ENCODE results near the gene SLC13A4. TPM values are rescaled to one million over a fixed set of nuclear protein-coding genes. Genes with fewer than 3 reads are reported as not detected.
"Not testable (repeated sequence)": the region's sequence is repeated elsewhere in the genome, so short reads cannot be mapped to it uniquely, and the experiment has no call there.

SLC13A4 gene
- total and polyA plus RNA-seq, 2 donors, result 0.03 TPM; not detected in 1

- Histone ChIP-seq H3K27ac (ENCODE audit: low read depth) (no peak overlapping the region), H3K4me3 (ENCODE audit: low read depth, low read length) (no peak overlapping the region), H3K36me3 (ENCODE audit: insufficient read depth) (no peaks in the 10 kb centered on the region), H3K4me1 (ENCODE audit: insufficient read depth) (no peaks in the 10 kb centered on the region)
- DNase-seq (ENCODE audit: extremely low spot score), result no peak
- 89% methylated on average over 3 of the region's 3 CpGs for WGBS
Observed at GRCh38 chr7:135709508-135709907, 18.5 kb downstream of the SLC13A4 start.

- 87% methylated on average over 14 of the region's 14 CpGs for WGBS
- H3K4me3 ChIP-seq (ENCODE audit: low read depth, low read length), result no peak overlapping the region
Observed at GRCh38 chr7:135708041-135708440, 19.9 kb downstream of the SLC13A4 start.

GRCh38 chr7:135707570-135707966, 20.4 kb downstream of the SLC13A4 start:
- Histone ChIP-seq H3K36me3 (ENCODE audit: insufficient read depth) (no peaks in the 10 kb centered on the region), H3K4me3 (ENCODE audit: low read depth, low read length) (no peak overlapping the region), H3K4me1 (ENCODE audit: insufficient read depth) (no peaks in the 10 kb centered on the region), H3K27ac (ENCODE audit: low read depth) (no peak overlapping the region)
- no peak for DNase-seq (ENCODE audit: extremely low spot score)
- WGBS, result 80% methylated on average over 5 of the region's 5 CpGs

More at GRCh38 chr7:135708041-135708440, 19.9 kb downstream of the SLC13A4 start:
- DNase-seq (ENCODE audit: extremely low spot score), result no peak
- Histone ChIP-seq H3K27ac (ENCODE audit: low read depth) (no peak overlapping the region), H3K36me3 (ENCODE audit: insufficient read depth) (no peaks in the 10 kb centered on the region), H3K4me1 (ENCODE audit: insufficient read depth) (no peaks in the 10 kb centered on the region)

GRCh38 chr7:135706858-135707569, 21.0 kb downstream of the SLC13A4 start:
- WGBS, result 68% methylated on average over 7 of the region's 7 CpGs

GRCh38 chr7:135706038-135706742, 21.8 kb downstream of the SLC13A4 start:
- H3K27ac ChIP-seq (ENCODE audit: low read depth), result no peak overlapping the region
- H3K4me1 ChIP-seq (ENCODE audit: insufficient read depth), result no peaks in the 10 kb centered on the region
- DNase-seq (ENCODE audit: extremely low spot score), result no peak
- WGBS, result 88% methylated on average over 20 of the region's 20 CpGs
- no peak overlapping the region for H3K4me3 ChIP-seq (ENCODE audit: low read depth, low read length)
- H3K36me3 ChIP-seq (ENCODE audit: insufficient read depth), result no peaks in the 10 kb centered on the region

More at GRCh38 chr7:135706858-135707569, 21.0 kb downstream of the SLC13A4 start:
- peak; percentile 54 for DNase-seq (ENCODE audit: extremely low spot score)
- Histone ChIP-seq H3K27ac (ENCODE audit: low read depth) (no peak overlapping the region), H3K4me1 (ENCODE audit: insufficient read depth) (no peaks in the 10 kb centered on the region), H3K36me3 (ENCODE audit: insufficient read depth) (no peaks in the 10 kb centered on the region), H3K4me3 (ENCODE audit: low read depth, low read length) (no peak overlapping the region)

GRCh38 chr7:135704698-135705097, 23.3 kb downstream of the SLC13A4 start:
- Histone ChIP-seq H3K4me3 (ENCODE audit: low read depth, low read length) (no peak overlapping the region), H3K27ac (ENCODE audit: low read depth) (no peak overlapping the region), H3K36me3 (ENCODE audit: insufficient read depth) (no peaks in the 10 kb centered on the region), H3K4me1 (ENCODE audit: insufficient read depth) (no peaks in the 10 kb centered on the region)
- 74% methylated on average over 5 of the region's 5 CpGs for WGBS
- DNase-seq (ENCODE audit: extremely low spot score), result no peak

GRCh38 chr7:135704074-135704473, 23.9 kb downstream of the SLC13A4 start:
- Histone ChIP-seq H3K27ac (ENCODE audit: low read depth) (no peak overlapping the region), H3K4me3 (ENCODE audit: low read depth, low read length) (no peak overlapping the region), H3K4me1 (ENCODE audit: insufficient read depth) (no peaks in the 10 kb centered on the region), H3K36me3 (ENCODE audit: insufficient read depth) (no peaks in the 10 kb centered on the region)
- WGBS, result 63% methylated on average over 2 of the region's 2 CpGs
- DNase-seq (ENCODE audit: extremely low spot score), result no peak

GRCh38 chr7:135697276-135698049, 30.5 kb downstream of the SLC13A4 start:
- no peak overlapping the region for H3K27ac ChIP-seq (ENCODE audit: low read depth)
- no peak for DNase-seq (ENCODE audit: extremely low spot score)
- 47% methylated on average over 8 of the region's 8 CpGs for WGBS
- H3K36me3 ChIP-seq (ENCODE audit: insufficient read depth), result peaks cover 1% of the 10 kb centered on the region
- H3K4me1 ChIP-seq (ENCODE audit: insufficient read depth), result no peaks in the 10 kb centered on the region
- no peak overlapping the region for H3K4me3 ChIP-seq (ENCODE audit: low read depth, low read length)

GRCh38 chr7:135693558-135693957, 34.4 kb downstream of the SLC13A4 start:
- Histone ChIP-seq H3K27ac (ENCODE audit: low read depth) (no peak overlapping the region), H3K36me3 (ENCODE audit: insufficient read depth) (peaks cover 2% of the 10 kb centered on the region), H3K4me1 (ENCODE audit: insufficient read depth) (no peaks in the 10 kb centered on the region), H3K4me3 (ENCODE audit: low read depth, low read length) (no peak overlapping the region)
- 87% methylated on average over 4 of the region's 4 CpGs for WGBS
- no peak for DNase-seq (ENCODE audit: extremely low spot score)

- not testable (repeated sequence) for H3K4me3 ChIP-seq (ENCODE audit: low read depth, low read length); DNase-seq (ENCODE audit: extremely low spot score); H3K27ac ChIP-seq (ENCODE audit: low read depth); H3K36me3 ChIP-seq (ENCODE audit: insufficient read depth); H3K4me1 ChIP-seq (ENCODE audit: insufficient read depth)
- whole genome bisulfite sequencing, result 95% methylated on average over 7 of the region's 7 CpGs
Observed at GRCh38 chr7:135692606-135693005, 35.4 kb downstream of the SLC13A4 start.

GRCh38 chr7:135692055-135692454, 35.9 kb downstream of the SLC13A4 start:
- no peaks in the 10 kb centered on the region for H3K4me1 ChIP-seq (ENCODE audit: insufficient read depth)
- no peak for DNase-seq (ENCODE audit: extremely low spot score)
- no peak overlapping the region for H3K4me3 ChIP-seq (ENCODE audit: low read depth, low read length)
- 85% methylated on average over 3 of the region's 3 CpGs for WGBS
- peaks cover 2% of the 10 kb centered on the region for H3K36me3 ChIP-seq (ENCODE audit: insufficient read depth)
- no peak overlapping the region for H3K27ac ChIP-seq (ENCODE audit: low read depth)

GRCh38 chr7:135690566-135690965, 37.4 kb downstream of the SLC13A4 start:
- Histone ChIP-seq H3K4me1 (ENCODE audit: insufficient read depth) (no peaks in the 10 kb centered on the region), H3K27ac (ENCODE audit: low read depth) (no peak overlapping the region), H3K4me3 (ENCODE audit: low read depth, low read length) (no peak overlapping the region), H3K36me3 (ENCODE audit: insufficient read depth) (peaks cover 2% of the 10 kb centered on the region)
- DNase-seq (ENCODE audit: extremely low spot score), result no peak
- 95% methylated on average over 3 of the region's 3 CpGs for WGBS

GRCh38 chr7:135687466-135687865, 40.5 kb downstream of the SLC13A4 start:
- Histone ChIP-seq H3K36me3 (ENCODE audit: insufficient read depth) (peaks cover under 1% of the 10 kb centered on the region), H3K27ac (ENCODE audit: low read depth) (no peak overlapping the region), H3K4me1 (ENCODE audit: insufficient read depth) (no peaks in the 10 kb centered on the region), H3K4me3 (ENCODE audit: low read depth, low read length) (no peak overlapping the region)
- 0% methylated on average over 1 of the region's 1 CpG for WGBS
- no peak for DNase-seq (ENCODE audit: extremely low spot score)
